Stimulated activated CD4-positive, alpha-beta T cell treated with anti-CD3 and anti-CD28 coated beads, TNF-alpha, amount 100 ng/mL, for 4 hours (primary cell): Measurements from ENCODE around the gene RSRC1.

ENCODE experiments used
- DNase-seq, 3 experiments: peaks; one replicate each; pipeline ENCODE4 v3.0.0-alpha.2; 2020; ENCODE audit warnings: low read depth in 3 of 3

The RSRC1 gene

GRCh38 chr3:158127250-158128219 lies 17.6 kb downstream of the RSRC1 start:
- DNase-seq: no peak

DNA sequence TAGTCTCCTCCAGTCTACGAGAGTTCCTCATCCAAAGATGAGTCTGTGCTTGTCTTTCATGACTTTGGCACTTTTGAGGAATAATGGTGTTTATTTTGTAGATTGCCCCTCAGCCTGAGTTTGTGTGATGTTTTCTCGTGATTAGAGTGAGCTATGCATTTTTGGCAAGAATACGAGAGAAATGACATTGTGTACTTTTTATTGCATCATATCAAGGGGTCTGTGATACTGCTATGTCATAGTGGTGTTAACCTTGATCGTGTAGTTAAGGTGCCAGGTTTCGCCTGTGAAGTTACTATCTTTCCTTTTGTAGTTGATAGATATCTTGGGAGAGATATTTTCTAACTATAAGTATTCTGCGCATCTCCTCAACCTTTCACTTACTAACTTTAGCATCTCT lies 18.9 kb downstream of the RSRC1 start:
- no peak for DNase-seq

DNA sequence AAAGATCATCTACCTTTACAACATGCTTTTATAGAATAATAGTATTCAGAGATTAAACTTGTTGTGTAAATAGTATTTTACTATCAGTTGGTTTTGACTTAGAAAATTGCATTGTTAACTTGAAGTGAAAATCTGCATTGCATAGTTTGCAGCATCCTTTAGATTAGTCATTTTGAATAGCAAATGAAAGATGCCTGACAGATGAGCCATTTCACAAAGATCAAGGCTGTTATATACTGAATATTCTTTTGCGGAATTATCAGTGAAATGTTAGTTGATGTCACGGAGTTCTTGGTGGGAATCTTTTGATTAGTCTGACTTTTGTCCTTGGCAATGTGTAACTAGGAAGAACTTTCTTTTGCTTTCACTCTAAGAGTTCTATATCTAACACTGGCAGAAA lies 24.5 kb downstream of the RSRC1 start:
- DNase-seq: no peak

- no peak for DNase-seq
Measured at GRCh38 chr3:158140396-158140795, 30.5 kb downstream of the RSRC1 start.

DNA sequence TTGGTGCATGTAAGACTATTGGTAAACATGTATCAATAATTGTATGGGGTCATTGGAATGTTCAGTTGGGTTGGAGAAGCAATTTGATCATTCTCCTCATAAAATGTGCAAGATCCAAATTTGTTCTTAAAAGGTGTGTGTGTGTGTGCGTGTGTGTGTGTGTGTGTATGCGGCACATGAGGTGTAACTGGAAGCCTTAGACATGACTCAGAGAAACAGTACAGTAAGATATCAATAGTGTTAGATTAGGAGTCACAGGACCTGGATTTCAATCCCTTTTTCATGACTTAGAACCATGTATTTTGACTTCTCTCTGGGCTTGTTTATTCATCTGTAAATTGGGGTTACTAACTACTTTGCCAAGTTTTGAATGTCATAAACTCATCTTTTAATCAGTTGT lies 38.3 kb downstream of the RSRC1 start:
- no peak for DNase-seq

- no peak for DNase-seq
Measured at GRCh38 chr3:158152186-158152585, 42.3 kb downstream of the RSRC1 start.

DNA sequence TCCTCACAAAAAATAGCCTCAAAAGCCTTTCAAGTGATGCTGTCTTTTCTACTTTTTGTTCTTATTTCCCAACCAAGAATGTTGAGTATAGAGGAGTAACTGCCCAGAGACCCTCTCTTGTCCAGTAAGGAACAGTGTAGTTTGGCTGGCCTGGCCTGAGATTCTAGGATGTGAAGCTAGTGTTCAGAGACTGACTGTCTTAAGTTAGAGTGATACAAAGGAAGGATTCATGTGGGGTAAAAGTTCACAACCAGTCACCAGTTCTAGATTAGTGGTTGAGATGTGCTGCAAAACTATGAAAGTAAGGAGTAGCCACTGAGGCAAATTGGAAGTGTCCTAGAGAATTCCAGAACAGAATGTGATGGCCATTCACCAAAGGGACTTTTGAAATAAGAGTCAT lies 49.1 kb downstream of the RSRC1 start:
- no peak for DNase-seq

GRCh38 chr3:158159714-158160113 lies 49.8 kb downstream of the RSRC1 start:
- DNase-seq: no peak

- no peak for DNase-seq
Measured at GRCh38 chr3:158160958-158161357, 51.1 kb downstream of the RSRC1 start.

DNA sequence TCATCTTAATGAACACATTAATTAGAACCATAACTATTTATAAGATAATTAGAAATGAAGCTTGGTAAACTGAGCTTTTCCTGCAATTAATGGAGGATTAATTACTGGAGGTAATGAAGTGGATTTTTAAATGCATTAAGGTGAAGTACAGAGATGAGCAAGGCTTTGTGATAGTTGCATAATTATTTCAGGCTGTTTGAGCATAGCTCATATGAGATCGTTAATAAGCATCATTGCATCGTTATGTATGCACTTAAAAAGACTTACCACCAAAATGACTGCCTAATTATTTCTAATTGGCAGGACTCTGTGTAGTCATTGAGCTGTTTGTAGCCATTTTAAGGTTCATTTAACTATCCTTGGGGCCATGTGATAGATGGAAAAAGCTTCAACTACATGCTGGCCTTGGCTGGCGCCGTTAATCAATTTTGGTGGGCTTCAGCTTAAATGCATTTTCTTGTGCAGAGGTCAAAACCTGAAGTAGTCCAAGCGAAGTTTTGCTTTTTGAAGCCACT lies 55.3 kb downstream of the RSRC1 start:
- DNase-seq: no peak

DNA sequence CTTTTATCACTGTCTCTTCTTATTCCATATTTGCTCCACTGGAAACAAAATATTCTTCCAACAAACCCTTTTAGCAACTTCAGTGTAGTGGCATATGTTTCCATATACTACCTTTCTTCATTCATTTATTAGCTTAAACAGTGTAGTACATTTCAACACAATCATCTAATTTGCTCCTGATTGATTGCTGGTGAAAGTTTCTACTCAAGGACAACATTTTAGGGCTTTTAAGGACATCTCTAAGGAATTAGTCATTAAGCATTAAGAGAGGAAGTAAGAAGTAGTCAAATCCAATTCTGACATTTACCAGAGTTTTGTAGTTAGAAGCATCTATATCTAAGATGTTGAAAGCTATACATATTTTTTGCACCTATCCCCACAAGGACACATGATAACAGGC lies 55.8 kb downstream of the RSRC1 start:
- no peak for DNase-seq

DNA sequence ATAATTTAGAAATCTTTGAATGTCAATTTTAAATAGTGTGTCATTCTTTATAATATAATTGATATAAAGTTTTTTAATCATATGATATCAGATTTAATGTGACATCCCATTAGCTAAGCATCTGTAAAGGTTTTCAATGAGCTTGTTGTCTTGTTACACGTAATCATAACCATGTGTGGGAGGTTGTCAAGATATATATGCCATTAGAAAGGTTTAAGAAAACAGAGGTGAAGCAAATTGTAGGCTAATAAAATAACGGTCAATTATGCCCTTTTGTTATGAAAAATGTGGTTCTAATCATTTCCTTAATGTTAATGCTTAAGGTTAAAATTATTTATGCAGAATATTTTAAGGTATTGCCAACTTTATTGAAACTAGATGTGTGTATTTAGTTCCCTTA lies 56.3 kb downstream of the RSRC1 start:
- DNase-seq: no peak

DNA sequence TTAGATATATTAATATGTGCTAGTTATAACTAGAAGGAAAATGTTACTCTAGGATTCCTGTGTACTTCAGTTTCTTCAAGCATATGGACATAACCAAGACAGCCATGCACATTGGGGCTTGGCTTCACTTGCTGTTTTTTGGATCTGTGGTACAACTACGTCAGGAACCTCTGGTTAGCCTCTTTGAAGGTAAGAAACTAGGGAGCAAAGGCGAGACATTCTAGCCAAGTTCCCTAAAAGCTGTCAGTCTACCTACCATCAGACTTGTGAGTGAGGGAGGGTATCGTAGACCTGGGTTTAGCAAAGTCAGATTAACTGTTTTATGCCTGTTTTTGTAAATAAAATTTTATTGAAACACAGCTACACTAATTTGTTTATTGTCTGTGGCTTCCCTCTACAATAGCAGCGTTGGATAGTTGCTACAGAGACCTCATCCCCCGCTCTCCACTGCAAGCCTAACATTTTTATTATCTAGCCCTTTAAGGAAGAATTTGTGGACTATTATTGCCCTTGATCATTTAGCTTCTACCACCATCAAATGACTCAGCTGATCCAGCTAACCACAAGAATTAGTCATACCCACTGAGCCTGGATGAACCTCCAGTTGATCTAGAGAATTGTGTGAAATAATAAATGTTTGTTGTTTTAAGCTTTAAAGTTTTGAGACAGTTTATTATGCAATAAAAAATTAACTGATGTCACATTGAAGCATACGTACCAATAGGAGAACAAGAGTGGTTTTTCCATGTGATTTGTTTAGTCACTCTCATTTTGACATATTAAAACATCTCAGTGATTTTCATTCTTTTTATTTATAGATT lies 58.1 kb downstream of the RSRC1 start:
- no peak for DNase-seq

DNA sequence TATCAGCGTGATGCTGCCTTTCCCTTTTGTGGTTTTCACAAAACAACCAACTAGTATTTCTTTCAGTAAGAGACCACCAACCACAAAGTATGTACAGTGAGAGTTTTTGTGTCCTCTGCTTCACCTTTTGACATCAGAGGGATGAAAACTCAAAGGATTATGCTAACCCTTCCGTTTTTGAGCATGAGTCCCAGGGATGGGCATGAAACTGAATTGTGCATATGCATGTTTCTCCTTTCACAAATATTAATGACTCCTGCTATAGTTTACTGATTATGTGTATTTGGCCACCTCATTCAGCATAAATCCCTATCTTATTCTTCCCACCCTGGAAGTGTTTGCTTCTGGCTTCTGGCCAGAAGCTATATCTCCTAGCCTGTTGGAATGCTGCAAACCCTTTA lies 59.2 kb downstream of the RSRC1 start:
- DNase-seq: no peak

- DNase-seq: no peak
Measured at GRCh38 chr3:158181096-158181495, 71.2 kb downstream of the RSRC1 start.

DNA sequence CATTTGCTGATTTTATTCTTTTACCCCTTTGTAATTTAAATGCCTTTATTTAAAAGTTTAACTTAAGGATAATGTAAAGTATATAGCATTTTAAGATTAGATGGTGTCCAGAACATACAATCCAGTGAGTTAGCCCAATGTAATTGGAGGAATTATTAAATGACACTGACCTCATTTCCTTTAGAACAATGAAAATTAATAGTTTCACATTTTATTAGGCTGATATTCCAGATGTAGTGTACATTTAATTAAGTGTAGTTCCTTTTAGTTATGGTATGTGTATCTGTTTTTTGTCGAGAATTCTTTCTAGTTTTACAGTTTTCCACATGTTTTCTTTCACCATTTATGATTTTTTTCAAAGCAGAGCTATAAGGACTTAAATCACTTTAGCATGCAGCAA lies 75.8 kb downstream of the RSRC1 start:
- no peak for DNase-seq

GRCh38 chr3:158200955-158201354 lies 91.1 kb downstream of the RSRC1 start:
- DNase-seq: no peak

- no peak for DNase-seq
Measured at GRCh38 chr3:158205324-158205723, 95.4 kb downstream of the RSRC1 start.

DNA sequence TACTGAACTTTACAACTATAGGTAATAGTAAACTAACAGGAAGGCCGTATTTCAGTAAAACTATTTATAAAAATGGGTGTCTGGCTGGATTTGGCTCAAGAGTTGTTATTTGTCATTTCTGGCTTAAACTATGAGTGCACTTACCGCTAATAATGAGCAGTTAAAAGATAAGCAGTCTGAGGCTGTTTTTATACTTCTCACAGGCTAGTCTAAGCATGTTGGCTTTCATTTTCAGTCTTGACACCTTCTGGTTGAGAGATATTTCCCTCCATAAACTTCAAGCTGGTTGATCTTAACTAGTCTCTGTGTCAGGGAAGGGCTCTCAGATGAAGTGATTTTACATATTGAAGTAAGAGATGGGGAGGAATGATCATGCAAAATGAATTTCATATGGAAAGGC lies 96.1 kb downstream of the RSRC1 start:
- DNase-seq: no peak

GRCh38 chr3:158210067-158210466 lies 100.2 kb downstream of the RSRC1 start:
- DNase-seq: no peak

GRCh38 chr3:158213461-158213860 lies 103.6 kb downstream of the RSRC1 start:
- DNase-seq: no peak

GRCh38 chr3:158217992-158218391 lies 108.1 kb downstream of the RSRC1 start:
- no peak for DNase-seq

GRCh38 chr3:158220575-158220974 lies 110.7 kb downstream of the RSRC1 start:
- no peak for DNase-seq
